HepG2 (cell line): ENCODE results near the gene ELP5. TPM values are rescaled to one million over a fixed set of nuclear protein-coding genes. Genes with fewer than 3 reads are reported as not detected.
A peak's percentile ranks its signal among the peaks of the same experiment; 100 is the strongest.

Experiments
- AFF4 ChIP-seq: sonication (generic); formaldehyde crosslinking; IDR thresholded peaks from 2 replicates; pipeline ENCODE4 v1.4.0; 2020; ENCODE audit warnings: missing genetic modification reagents
- FOXO4 ChIP-seq: sonication (generic); formaldehyde crosslinking; conservative IDR thresholded peaks from 2 replicates; pipeline ENCODE4 v1.8.1; 2023; ENCODE audit warnings: missing genetic modification reagents
- GLMP ChIP-seq: sonication (generic); formaldehyde crosslinking; IDR thresholded peaks from 2 replicates; pipeline ENCODE4 v1.9.0; 2021; ENCODE audit warnings: missing genetic modification reagents, mild to moderate bottlenecking, borderline replicate concordance
- GPBP1L1 ChIP-seq: sonication (generic); formaldehyde crosslinking; IDR thresholded peaks from 2 replicates; pipeline ENCODE4 v1.5.0; 2020; ENCODE audit warnings: mild to moderate bottlenecking, missing genetic modification reagents
- KLF6 ChIP-seq: IDR thresholded peaks from 2 replicates; pipeline ENCODE4 v1.8.0; 2016; ENCODE audit warnings: missing biosample characterization, missing genetic modification reagents
- MED13 ChIP-seq: sonication (generic); formaldehyde crosslinking; IDR thresholded peaks from 2 replicates; pipeline ENCODE4 v1.5.0; 2020; ENCODE audit warnings: missing genetic modification reagents
- MEIS1 ChIP-seq: sonication (generic); formaldehyde crosslinking; IDR thresholded peaks from 2 replicates; pipeline ENCODE4 v1.9.0; 2021; ENCODE audit warnings: mild to moderate bottlenecking, missing genetic modification reagents, moderate library complexity, borderline replicate concordance
- MTA1 ChIP-seq: sonication (generic); formaldehyde crosslinking; IDR thresholded peaks from 2 replicates; pipeline ENCODE4 v1.4.0; 2020; ENCODE audit warnings: missing genetic modification reagents, mild to moderate bottlenecking, borderline replicate concordance
- SMAD3 ChIP-seq: sonication (generic); formaldehyde crosslinking; IDR thresholded peaks from 2 replicates; pipeline ENCODE4 v1.4.0; 2020; ENCODE audit warnings: missing genetic modification reagents
- ZFP36 ChIP-seq: fragments of 150-350 bp; IDR thresholded peaks from 2 replicates; pipeline ENCODE4 v1.6.1; 2018; ENCODE audit warnings: borderline replicate concordance, low read length, low read depth; ENCODE audit not compliant: partially characterized antibody
- ZNF24 ChIP-seq: fragments of 450-650 bp; IDR thresholded peaks from 2 replicates; pipeline ENCODE4 v1.6.1; 2017; ENCODE audit warnings: antibody characterized with exemption, mild to moderate bottlenecking
- ZNF646 ChIP-seq: sonication (generic); formaldehyde crosslinking; IDR thresholded peaks from 2 replicates; pipeline ENCODE4 v1.9.0; 2021; ENCODE audit warnings: mild to moderate bottlenecking, missing genetic modification reagents
- ZNF713 ChIP-seq: sonication (generic); formaldehyde crosslinking; IDR thresholded peaks from 2 replicates; pipeline ENCODE4 v1.4.0; 2020; ENCODE audit warnings: mild to moderate bottlenecking, missing genetic modification reagents
- polyA plus RNA-seq, 8 experiments: library from polyadenylated mRNA; depleted of rRNA in 3 of 8; stranded (reverse) in 7 of 8; unstranded in 1 of 8; fragments of >200 nt; fragmentation: Illumina TruSeq in 4 of 8; extraction: Trizol in 4 of 8; gene quantifications; 2 replicates each; pipeline versions ENCODE4 v1.2.1 to v1.2.3, GENCODE V29; 2011 to 2016; ENCODE audit warnings: low read depth in 4 of 8, missing spikeins in 1 of 8, mixed read lengths in 1 of 8; ENCODE audit not compliant: insufficient read depth in 1 of 8
- total RNA-seq, 5 experiments: library from RNA; depleted of rRNA; stranded (reverse); fragments of >200 nt; fragmentation: Illumina TruSeq; extraction: Trizol; gene quantifications; 2 replicates each; pipeline ENCODE4 v1.2.3, GENCODE V29; 2016; ENCODE audit warnings: low read depth in 1 of 5

The ELP5 gene
- total and polyA plus RNA-seq, 2 of the 13 experiments (the other 11 are each of a cell fraction or from before 2014, with no cell fraction given): 67.6 to 69.8 TPM

GRCh38 chr17:7252176-7253043 is at the start of gene ELP5 (continued):
- TF ChIP-seq ZNF646 (no peak), SMAD3 (CRISPR knock-in tag) (no peak), ZNF713 (CRISPR knock-in tag) (no peak), AFF4 (no peak; the same call in 1 of the 2 replicates), MED13 (no peak), MTA1 (CRISPR knock-in tag) (peak; percentile 88), ZFP36 (no peak), GPBP1L1 (CRISPR knock-in tag) (no peak), FOXO4 (CRISPR knock-in tag) (no peak), KLF6 (CRISPR knock-in tag) (peak; percentile 54), GLMP (CRISPR knock-in tag) (no peak), ZNF24 (no peak), MEIS1 (0 out of 2 replicates have a peak, but pooled peaks have one; percentile 38)
